Smooth muscle cell (in vitro differentiated cells): ENCODE measurements around the gene PPP3CB. TPM values are rescaled to one million over a fixed set of nuclear protein-coding genes. Genes with fewer than 3 reads are reported as not detected.

Source experiments
- DNase-seq: peaks from one replicate; lab custom pipeline; 2025; ENCODE audit not compliant: unreplicated experiment; lab: John Stamatoyannopoulos, UW
- H2AFZ ChIP-seq: fragments of 200-600 bp; sonication (generic); 2 replicates; pipeline ENCODE4 v1.6.0; 2016; ENCODE audit warnings: antibody characterized with exemption, low read depth, mild to moderate bottlenecking
- H3F3A ChIP-seq: fragments of 200-600 bp; sonication (generic); 2 replicates; pipeline ENCODE4 v1.6.0; 2017; ENCODE audit warnings: antibody characterized with exemption, low read depth
- H3K27ac ChIP-seq: fragments of 200-600 bp; sonication (generic); 2 replicates; pipeline ENCODE4 v1.5.1; 2016; ENCODE audit warnings: low read depth, mild to moderate bottlenecking
- H3K27me3 ChIP-seq: fragments of 200-600 bp; sonication (generic); 2 replicates; pipeline ENCODE4 v1.6.1; 2016; ENCODE audit warnings: low read depth, mild to moderate bottlenecking
- H3K36me3 ChIP-seq: fragments of 200-600 bp; sonication (generic); 2 replicates; pipeline ENCODE4 v1.5.1; 2016; ENCODE audit warnings: low read depth
- H3K4me1 ChIP-seq: fragments of 200-600 bp; sonication (generic); 2 replicates; pipeline ENCODE4 v1.5.1; 2016; ENCODE audit warnings: low read depth
- H3K4me2 ChIP-seq: fragments of 200-600 bp; sonication (generic); 2 replicates; pipeline ENCODE4 v1.6.0; 2016; ENCODE audit warnings: mild to moderate bottlenecking
- H3K4me3 ChIP-seq: fragments of 200-600 bp; sonication (generic); 2 replicates; pipeline ENCODE4 v1.5.1; 2016; ENCODE audit warnings: mild to moderate bottlenecking
- H3K79me2 ChIP-seq: fragments of 200-600 bp; sonication (generic); 2 replicates; pipeline ENCODE4 v1.6.0; 2016; ENCODE audit warnings: low read depth, mild to moderate bottlenecking
- H3K9ac ChIP-seq: fragments of 200-600 bp; sonication (generic); 2 replicates; pipeline ENCODE4 v1.6.0; 2016; ENCODE audit warnings: low read depth
- H3K9me3 ChIP-seq: fragments of 200-600 bp; sonication (generic); replicated peaks from 2 replicates; pipeline ENCODE4 v1.5.1; 2016; ENCODE audit warnings: low read depth
- H4K20me1 ChIP-seq: fragments of 200-600 bp; sonication (generic); 2 replicates; pipeline ENCODE4 v1.6.0; 2016; ENCODE audit warnings: low read depth
- CTCF ChIP-seq: fragments of 200-600 bp; sonication (generic); IDR thresholded peaks from 2 replicates; pipeline ENCODE4 v1.5.1; 2017; ENCODE audit warnings: borderline replicate concordance, mild to moderate bottlenecking, antibody characterized with exemption; ENCODE audit not compliant: insufficient read depth, poor library complexity, severe bottlenecking
- WGBS: methylation state at CpG from one replicate; pipeline ENCODE4 v1.1.7; 2016; ENCODE audit warnings: low lambda C conversion rate; 5-methylcytosine and 5-hydroxymethylcytosine counted together
- polyA plus RNA-seq: library from polyadenylated mRNA; unstranded; fragments of >200 nt; fragmentation: Nextera tagmentation; extraction: Ambion mirVana; gene quantifications from 2 replicates; pipeline ENCODE4 v1.2.1, GENCODE V29; 2016
- total RNA-seq: library from RNA; depleted of rRNA; stranded (reverse); fragments of >200 nt; gene quantifications from 2 replicates; pipeline ENCODE4 v1.2.3, GENCODE V29; 2014

PPP3CB gene
- total and polyA plus RNA-seq, 2 experiments from 2014 or later = 14.9 to 61.9 TPM

GRCh38 chr10:73506491-73506890 is 10.7 kb upstream of the PPP3CB start:
- no peaks in the 10 kb centered on the region for H4K20me1 ChIP-seq
- no peak overlapping the region for H3K4me3 ChIP-seq
- H3K27me3 ChIP-seq = no peaks in the 10 kb centered on the region
- no peaks in the 10 kb centered on the region for H3F3A ChIP-seq
- no peak overlapping the region for H3K4me2 ChIP-seq
- H2AFZ ChIP-seq = no peak overlapping the region
- no peaks in the 10 kb centered on the region for H3K4me1 ChIP-seq
- whole genome bisulfite sequencing = 98% methylated on average over 1 of the region's 1 CpG
- no peaks in the 10 kb centered on the region for H3K36me3 ChIP-seq
- H3K27ac ChIP-seq = peak overlapping the region; percentile 27
- no peak for TF ChIP-seq CTCF
- H3K79me2 ChIP-seq = no peaks in the 10 kb centered on the region
- no peak overlapping the region for H3K9ac ChIP-seq
- no peak for DNase-seq
- no peaks in the 10 kb centered on the region for H3K9me3 ChIP-seq

- no peaks in the 10 kb centered on the region for H4K20me1 ChIP-seq
- H3K9me3 ChIP-seq = no peaks in the 10 kb centered on the region
- H3F3A ChIP-seq = no peaks in the 10 kb centered on the region
- no peak overlapping the region for H3K9ac ChIP-seq
- peak overlapping the region; percentile 27 for H3K27ac ChIP-seq
- H2AFZ ChIP-seq = no peak overlapping the region
- no peaks in the 10 kb centered on the region for H3K27me3 ChIP-seq
- TF ChIP-seq CTCF = no peak
- H3K4me1 ChIP-seq = no peaks in the 10 kb centered on the region
- H3K4me3 ChIP-seq = no peak overlapping the region
- no peak overlapping the region for H3K4me2 ChIP-seq
- H3K79me2 ChIP-seq = no peaks in the 10 kb centered on the region
- no peaks in the 10 kb centered on the region for H3K36me3 ChIP-seq
- DNase-seq = no peak
Observed at GRCh38 chr10:73506074-73506473, 10.2 kb upstream of the PPP3CB start.

DNA sequence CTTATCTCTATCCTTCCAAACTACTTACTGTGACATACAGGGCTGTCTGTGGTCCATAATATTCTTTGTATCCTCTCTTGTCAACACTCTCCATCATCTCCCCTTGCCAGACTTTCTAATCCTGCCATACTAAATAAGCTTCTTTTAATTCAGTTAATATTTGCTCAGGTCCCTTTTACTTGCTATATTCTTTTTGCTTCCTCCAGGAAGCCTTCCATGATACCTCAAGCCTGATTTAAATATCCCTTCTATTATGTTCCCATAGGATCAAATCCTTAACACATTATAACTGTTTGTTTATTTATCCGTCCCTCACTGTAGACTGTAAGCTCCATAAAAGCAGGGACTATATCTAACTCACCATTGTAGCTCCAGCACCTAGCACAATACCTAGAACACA is 7.2 kb upstream of the PPP3CB start:
- no peak for TF ChIP-seq CTCF
- H3K4me2 ChIP-seq = no peak overlapping the region
- H3K79me2 ChIP-seq = no peaks in the 10 kb centered on the region
- H3K4me3 ChIP-seq = no peak overlapping the region
- H3K27me3 ChIP-seq = no peaks in the 10 kb centered on the region
- no peaks in the 10 kb centered on the region for H3F3A ChIP-seq
- no peak overlapping the region for H3K9ac ChIP-seq
- no peaks in the 10 kb centered on the region for H3K36me3 ChIP-seq
- H2AFZ ChIP-seq = no peak overlapping the region
- H3K4me1 ChIP-seq = no peaks in the 10 kb centered on the region
- H4K20me1 ChIP-seq = no peaks in the 10 kb centered on the region
- H3K27ac ChIP-seq = no peak overlapping the region
- WGBS = 94% methylated on average over 1 of the region's 1 CpG
- DNase-seq = no peak
- no peaks in the 10 kb centered on the region for H3K9me3 ChIP-seq

GRCh38 chr10:73501651-73502050 is 5.8 kb upstream of the PPP3CB start:
- no peaks in the 10 kb centered on the region for H4K20me1 ChIP-seq
- H2AFZ ChIP-seq = no peak overlapping the region
- no peak overlapping the region for H3K9ac ChIP-seq

More at GRCh38 chr10:73501651-73502050, 5.8 kb upstream of the PPP3CB start:
- Histone ChIP-seq H3K4me1 (no peaks in the 10 kb centered on the region), H3K4me2 (no peak overlapping the region), H3K4me3 (no peak overlapping the region), H3K36me3 (no peaks in the 10 kb centered on the region), H3K9me3 (no peaks in the 10 kb centered on the region), H3K27ac (no peak overlapping the region), H3K79me2 (no peaks in the 10 kb centered on the region), H3K27me3 (no peaks in the 10 kb centered on the region), H3F3A (no peaks in the 10 kb centered on the region)
- no peak for TF ChIP-seq CTCF
- no peak for DNase-seq
